ENCODE measurements around the gene ZC3H18.

GRCh38 chr16:88582912-88583575, 12.8 kb downstream of the ZC3H18 start:
- TF ChIP-seq, protein P1, sequence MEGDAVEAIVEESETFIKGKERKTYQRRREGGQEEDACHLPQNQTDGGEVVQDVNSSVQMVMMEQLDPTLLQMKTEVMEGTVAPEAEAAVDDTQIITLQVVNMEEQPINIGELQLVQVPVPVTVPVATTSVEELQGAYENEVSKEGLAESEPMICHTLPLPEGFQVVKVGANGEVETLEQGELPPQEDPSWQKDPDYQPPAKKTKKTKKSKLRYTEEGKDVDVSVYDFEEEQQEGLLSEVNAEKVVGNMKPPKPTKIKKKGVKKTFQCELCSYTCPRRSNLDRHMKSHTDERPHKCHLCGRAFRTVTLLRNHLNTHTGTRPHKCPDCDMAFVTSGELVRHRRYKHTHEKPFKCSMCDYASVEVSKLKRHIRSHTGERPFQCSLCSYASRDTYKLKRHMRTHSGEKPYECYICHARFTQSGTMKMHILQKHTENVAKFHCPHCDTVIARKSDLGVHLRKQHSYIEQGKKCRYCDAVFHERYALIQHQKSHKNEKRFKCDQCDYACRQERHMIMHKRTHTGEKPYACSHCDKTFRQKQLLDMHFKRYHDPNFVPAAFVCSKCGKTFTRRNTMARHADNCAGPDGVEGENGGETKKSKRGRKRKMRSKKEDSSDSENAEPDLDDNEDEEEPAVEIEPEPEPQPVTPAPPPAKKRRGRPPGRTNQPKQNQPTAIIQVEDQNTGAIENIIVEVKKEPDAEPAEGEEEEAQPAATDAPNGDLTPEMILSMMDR (IDR thresholded peaks at IDR 0.05; ENCODE audit: low read length), result no peak
- TF ChIP-seq EZH2 (optimal IDR thresholded peaks at IDR 0.05; ENCODE audit: low read depth, low read length) (no peak), EZH2phosphoT487 (IDR thresholded peaks at IDR 0.05; ENCODE audit: low read length) (no peak)

All from MM.1S (cell line).